OCI-M2 (cell line): Measurements from ENCODE around the gene CD93.

Source experiments
- DNase-seq: peaks from one replicate; lab custom pipeline; 2025; ENCODE audit not compliant: unreplicated experiment; lab: John Stamatoyannopoulos, UW

The CD93 gene

GRCh38 chr20:23100720-23101107 lies 14.6 kb upstream of the CD93 start:
- DNase-seq: no peak

- DNase-seq: no peak
These were observed 13.9 kb upstream of the CD93 start for GRCh38 chr20:23099791-23100719.

- DNase-seq: no peak
These were observed 11.8 kb upstream of the CD93 start for GRCh38 chr20:23097636-23098580.

- DNase-seq: no peak
These were observed 10.9 kb upstream of the CD93 start for GRCh38 chr20:23096986-23097520.

- no peak for DNase-seq
These were observed 10.0 kb upstream of the CD93 start for GRCh38 chr20:23096097-23096496.

- no peak for DNase-seq
These were observed 9.4 kb upstream of the CD93 start for GRCh38 chr20:23095499-23095898.

- no peak for DNase-seq
These were observed 8.8 kb upstream of the CD93 start for GRCh38 chr20:23094927-23095326.

GRCh38 chr20:23094213-23094896 lies 8.2 kb upstream of the CD93 start:
- no peak for DNase-seq

- DNase-seq: no peak
These were observed 7.5 kb upstream of the CD93 start for GRCh38 chr20:23093613-23094012.

GRCh38 chr20:23092861-23093495 lies 6.9 kb upstream of the CD93 start:
- no peak for DNase-seq

GRCh38 chr20:23092384-23092756 lies 6.2 kb upstream of the CD93 start:
- DNase-seq: no peak

- DNase-seq: no peak
These were observed 5.7 kb upstream of the CD93 start for GRCh38 chr20:23091721-23092383.

- no peak for DNase-seq
These were observed 4.8 kb upstream of the CD93 start for GRCh38 chr20:23090878-23091277.

GRCh38 chr20:23090147-23090546 lies 4.0 kb upstream of the CD93 start:
- DNase-seq: no peak

GRCh38 chr20:23088866-23089265 lies 2.7 kb upstream of the CD93 start:
- no peak for DNase-seq

- DNase-seq: no peak
These were observed 1.6 kb upstream of the CD93 start for GRCh38 chr20:23087587-23088251.

- DNase-seq: no peak
These were observed 847 bp upstream of the CD93 start for GRCh38 chr20:23086931-23087411.

GRCh38 chr20:23085436-23086055 lies 578 bp downstream of the CD93 start:
- DNase-seq: no peak

GRCh38 chr20:23084845-23085365 lies 1.2 kb downstream of the CD93 start:
- no peak for DNase-seq
